ENCODE data around the gene GLUL.

The GLUL gene

GRCh38 chr1:182387566-182387965 lies 4.0 kb downstream of the GLUL start:
- H3K9me3 ChIP-seq, result peaks cover 15% of the 10 kb centered on the region
- TF ChIP-seq CTCF (IDR thresholded peaks at IDR 0.05), result no peak
- peaks cover 78% of the 10 kb centered on the region for H3K36me3 ChIP-seq
- H3K4me1 ChIP-seq (ENCODE audit: control insufficient read depth in 1 of 2, insufficient read depth in 1 of 2, low read depth in 1 of 2, low read length in 1 of 2), result peaks cover 24 to 35% of the 10 kb centered on the region in 2 experiments
- no peaks in the 10 kb centered on the region for H3K27me3 ChIP-seq
- H3K4me3 ChIP-seq (ENCODE audit: low read depth in 1 of 2, low read length in 1 of 2), result peak overlapping the region; percentile 83 to 99
- H3K27ac ChIP-seq, result peak overlapping the region; percentile 97

GRCh38 chr1:182386980-182387379 lies 4.6 kb downstream of the GLUL start:
- Histone ChIP-seq H3K4me3 (ENCODE audit: low read depth in 1 of 2, low read length in 1 of 2) (no peak overlapping the region), H3K27ac (peak overlapping the region; percentile 51), H3K27me3 (no peaks in the 10 kb centered on the region), H3K4me1 (ENCODE audit: control insufficient read depth in 1 of 2, insufficient read depth in 1 of 2, low read depth in 1 of 2, low read length in 1 of 2) (peaks cover 20 to 29% of the 10 kb centered on the region in 2 experiments), H3K36me3 (peaks cover 83% of the 10 kb centered on the region), H3K9me3 (peaks cover 15% of the 10 kb centered on the region)
- no peak for TF ChIP-seq CTCF (IDR thresholded peaks at IDR 0.05)

GRCh38 chr1:182385885-182386853 lies 5.4 kb downstream of the GLUL start:
- Histone ChIP-seq H3K36me3 (peaks cover 91% of the 10 kb centered on the region), H3K4me3 (ENCODE audit: low read depth in 1 of 2, low read length in 1 of 2) (peak overlapping the region in 1 of 2 experiments; percentile 6), H3K27ac (peak overlapping the region; percentile 51), H3K27me3 (no peaks in the 10 kb centered on the region), H3K4me1 (ENCODE audit: control insufficient read depth in 1 of 2, insufficient read depth in 1 of 2, low read depth in 1 of 2, low read length in 1 of 2) (peaks cover 20 to 28% of the 10 kb centered on the region in 2 experiments), H3K9me3 (peaks cover 15% of the 10 kb centered on the region)
- TF ChIP-seq CTCF (IDR thresholded peaks at IDR 0.05), result no peak

GRCh38 chr1:182384387-182384960 lies 7.1 kb downstream of the GLUL start:
- H3K4me3 ChIP-seq (ENCODE audit: low read depth in 1 of 2, low read length in 1 of 2), result no peak overlapping the region
- peaks cover 87% of the 10 kb centered on the region for H3K36me3 ChIP-seq
- TF ChIP-seq CTCF (IDR thresholded peaks at IDR 0.05), result no peak

GRCh38 chr1:182383934-182384333 lies 7.7 kb downstream of the GLUL start:
- Histone ChIP-seq H3K36me3 (peaks cover 83% of the 10 kb centered on the region), H3K4me1 (ENCODE audit: control insufficient read depth in 1 of 2, insufficient read depth in 1 of 2, low read depth in 1 of 2, low read length in 1 of 2) (peaks cover 11 to 24% of the 10 kb centered on the region in 2 experiments), H3K9me3 (peaks cover 15% of the 10 kb centered on the region), H3K27ac (peak overlapping the region; percentile 72), H3K27me3 (no peaks in the 10 kb centered on the region), H3K4me3 (ENCODE audit: low read depth in 1 of 2, low read length in 1 of 2) (no peak overlapping the region)
- no peak for TF ChIP-seq CTCF (IDR thresholded peaks at IDR 0.05)

More at GRCh38 chr1:182384387-182384960, 7.1 kb downstream of the GLUL start:
- Histone ChIP-seq H3K9me3 (peaks cover 15% of the 10 kb centered on the region), H3K27ac (peak overlapping the region; percentile 31), H3K27me3 (no peaks in the 10 kb centered on the region), H3K4me1 (ENCODE audit: control insufficient read depth in 1 of 2, insufficient read depth in 1 of 2, low read depth in 1 of 2, low read length in 1 of 2) (peaks cover 17 to 28% of the 10 kb centered on the region in 2 experiments)
